Natural killer cell (primary cell): ENCODE measurements around the gene TEX10. TPM values are rescaled to one million over a fixed set of nuclear protein-coding genes. Genes with fewer than 3 reads are reported as not detected.

Source experiments
- ATAC-seq, 3 donors: fragments of 150-1000 bp in 2 of 3; fragments of 200-7000 bp in 1 of 3; cut with Tn5 transposase; 1 replicate in 1 of 3; 2 replicates in 2 of 3; pipeline ENCODE4 v1.10.0; 2021; ENCODE audit warnings: mild to moderate bottlenecking in 2 of 3, moderate library complexity in 2 of 3
- DNase-seq, 2 donors: peaks; one replicate each; pipeline versions ENCODE4 v3.0.0 to v3.0.0-alpha.2; 2013 to 2021; ENCODE audit warnings: mixed read lengths in 1 of 2
- H3K27ac ChIP-seq: one replicate; pipeline ENCODE4 v1.5.1; 2013; ENCODE audit warnings: mild to moderate bottlenecking, low read length
- H3K27me3 ChIP-seq: one replicate; pipeline ENCODE4 v1.6.1; 2013; ENCODE audit warnings: low read length; ENCODE audit not compliant: control insufficient read depth, insufficient read depth
- H3K36me3 ChIP-seq: one replicate; pipeline ENCODE4 v1.6.1; 2013; ENCODE audit warnings: low read length; ENCODE audit not compliant: control insufficient read depth, insufficient read depth
- H3K4me1 ChIP-seq: one replicate; pipeline ENCODE4 v1.6.1; 2013; ENCODE audit warnings: low read length; ENCODE audit not compliant: control insufficient read depth, insufficient read depth
- H3K4me3 ChIP-seq: one replicate; pipeline ENCODE4 v1.5.1; 2013; ENCODE audit warnings: low read length
- H3K9me3 ChIP-seq: one replicate; pipeline ENCODE4 v1.6.1; 2013; ENCODE audit warnings: low read length; ENCODE audit not compliant: control insufficient read depth, insufficient read depth
- H3K27ac Mint-ChIP-seq, 2 donors: one replicate each; pipeline ENCODE4 v1.8.0; 2022; ENCODE audit warnings: mild to moderate bottlenecking in 2 of 2, mixed read lengths in 2 of 2, moderate library complexity in 1 of 2
- H3K27me3 Mint-ChIP-seq, 2 donors: one replicate each; pipeline ENCODE4 v1.8.0; 2022; ENCODE audit warnings: low read depth in 2 of 2, mixed read lengths in 2 of 2
- H3K36me3 Mint-ChIP-seq: one replicate; pipeline ENCODE4 v1.8.0; 2022; ENCODE audit warnings: mixed read lengths
- H3K4me1 Mint-ChIP-seq, 2 donors: one replicate each; pipeline ENCODE4 v1.8.0; 2022; ENCODE audit warnings: mixed read lengths in 2 of 2
- H3K4me3 Mint-ChIP-seq: one replicate; pipeline ENCODE4 v1.8.0; 2022; ENCODE audit warnings: mild to moderate bottlenecking, moderate library complexity, mixed read lengths
- H3K9me3 Mint-ChIP-seq, 2 donors: one replicate each; pipeline ENCODE4 v1.8.0; 2022; ENCODE audit warnings: mixed read lengths in 2 of 2
- CTCF ChIP-seq: fragments of 200-600 bp; IDR thresholded peaks from one replicate; pipeline ENCODE4 v1.8.0; 2022; ENCODE audit warnings: antibody characterized with exemption
- WGBS: methylation state at CpG from one replicate; pipeline ENCODE4 v1.1.7; 2013; ENCODE audit warnings: missing lambda C conversion rate; ENCODE audit not compliant: insufficient coverage; 5-methylcytosine and 5-hydroxymethylcytosine counted together
- intact Hi-C: fragments of 100-400 bp; cut with micrococcal nuclease; formaldehyde crosslinking; loops from one replicate; pipeline ENCODE4 v1.14.2; 2022
- total RNA-seq, 4 donors: library from RNA; stranded (reverse); fragments of 120-200 nt in 1 of 4; gene quantifications; one replicate each; pipeline versions ENCODE4 v1.2.3 to v1.2.4, GENCODE V29; 2013 to 2022

TEX10 gene
- total RNA-seq, 3 donors from 2014 or later (not counting 1 experiment from before 2014, with no cell fraction given) = 11.1 to 15.9 (median 13.2) TPM

- Mint-ChIP-seq H3K4me1 (peaks cover 0 to 11% of the 10 kb centered on the region in 2 donors), H3K9me3 (no peaks in the 10 kb centered on the region), H3K27me3 (no peaks in the 10 kb centered on the region), H3K27ac (no peak overlapping the region), H3K36me3 (no peaks in the 10 kb centered on the region), H3K4me3 (no peak overlapping the region)
- peak in 1 of 2 donors; percentile 57 for DNase-seq
- no CpG with 5 or more reads among the region's 4 CpGs for WGBS
- Histone ChIP-seq H3K36me3 (peaks cover 34% of the 10 kb centered on the region), H3K27me3 (no peaks in the 10 kb centered on the region), H3K9me3 (no peaks in the 10 kb centered on the region), H3K4me3 (no peak overlapping the region), H3K27ac (no peak overlapping the region), H3K4me1 (no peaks in the 10 kb centered on the region)
- peak; percentile 65 for TF ChIP-seq CTCF
- no peak for ATAC-seq
- intact Hi-C loops = loop anchor here (1.0 to 10.0 kb wide), 4 partner anchors 273 to 1140 kb away; no protein-coding TSS in a partner anchor
These were observed 28.0 kb downstream of the TEX10 start for GRCh38 chr9:100324594-100325200.

GRCh38 chr9:100322954-100323536, 29.7 kb downstream of the TEX10 start:
- no peaks in the 10 kb centered on the region for H3K27me3 Mint-ChIP-seq
- H3K9me3 Mint-ChIP-seq = no peaks in the 10 kb centered on the region
- Histone ChIP-seq H3K36me3 (peaks cover 34% of the 10 kb centered on the region), H3K27ac (no peak overlapping the region), H3K4me1 (no peaks in the 10 kb centered on the region), H3K4me3 (no peak overlapping the region), H3K9me3 (no peaks in the 10 kb centered on the region), H3K27me3 (no peaks in the 10 kb centered on the region)
- peaks cover 0 to 13% of the 10 kb centered on the region in 2 donors for H3K4me1 Mint-ChIP-seq
- ATAC-seq = peak; percentile 29 to 50 (median 46)
- peaks cover 2% of the 10 kb centered on the region for H3K36me3 Mint-ChIP-seq
- 100% methylated on average over 1 of the region's 3 CpGs for WGBS
- peak overlapping the region in 1 of 2 donors; percentile 2 for H3K27ac Mint-ChIP-seq
- no peak overlapping the region for H3K4me3 Mint-ChIP-seq
- peak; percentile 67 for TF ChIP-seq CTCF
- DNase-seq = peak in 1 of 2 donors; percentile 50
- intact Hi-C loops = loop anchor here (1.0 to 10.0 kb wide), 4 partner anchors 274 to 1056 kb away; no protein-coding TSS in a partner anchor

DNA sequence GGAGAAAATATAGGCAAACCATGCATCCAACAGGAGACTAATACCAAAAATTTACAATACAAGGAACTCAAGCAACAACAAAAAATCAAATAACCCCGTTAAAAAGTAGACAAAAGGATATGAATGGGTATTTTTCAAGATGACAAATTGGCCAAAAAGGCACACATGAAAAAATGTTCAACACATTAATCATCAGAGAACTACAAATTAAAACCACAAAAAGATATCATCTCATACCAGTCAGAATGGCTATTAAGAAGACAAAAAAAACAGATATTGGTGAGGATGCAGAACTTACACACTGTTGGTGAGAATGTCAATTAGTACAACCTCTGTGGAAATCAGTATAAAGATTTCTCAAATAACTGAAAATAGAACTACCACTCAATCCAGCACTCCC, 35.0 kb downstream of the TEX10 start:
- H3K27me3 Mint-ChIP-seq = no peaks in the 10 kb centered on the region
- H3K9me3 Mint-ChIP-seq = no peaks in the 10 kb centered on the region
- no peaks in the 10 kb centered on the region for H3K27me3 ChIP-seq
- H3K27ac Mint-ChIP-seq = peak overlapping the region in 1 of 2 donors; percentile 14
- intact Hi-C loops = no loop called here
- no peak overlapping the region for H3K4me3 ChIP-seq
- ATAC-seq (no peak), DNase-seq (no peak)
- peaks cover 20% of the 10 kb centered on the region for H3K36me3 Mint-ChIP-seq
- TF ChIP-seq CTCF = no peak
- 17% methylated on average over 1 of the region's 1 CpG for WGBS
- peaks cover 13 to 25% of the 10 kb centered on the region in 2 donors for H3K4me1 Mint-ChIP-seq
- no peaks in the 10 kb centered on the region for H3K9me3 ChIP-seq
- no peak overlapping the region for H3K27ac ChIP-seq
- no peak overlapping the region for H3K4me3 Mint-ChIP-seq
- H3K4me1 ChIP-seq = no peaks in the 10 kb centered on the region
- peaks cover 25% of the 10 kb centered on the region for H3K36me3 ChIP-seq
